Lower leg skin (tissue), 3 donors: ENCODE results near the gene PLEK2.

Experiments
- POLR2A ChIP-seq, 2 donors: fragments of 450-650 bp; IDR thresholded peaks; one replicate each; pipeline ENCODE4 v1.6.1; 2016 to 2017; ENCODE audit warnings: antibody characterized with exemption in 2 of 2, mild to moderate bottlenecking in 1 of 2, moderate library complexity in 1 of 2
- TF ChIP-seq, protein P1 (sequence below), 3 donors: fragments of 450-650 bp; IDR thresholded peaks; one replicate each; pipeline ENCODE4 v1.5.1; 2016; ENCODE audit warnings: antibody characterized with exemption in 3 of 3, mild to moderate bottlenecking in 3 of 3, moderate library complexity in 2 of 3

DNA sequence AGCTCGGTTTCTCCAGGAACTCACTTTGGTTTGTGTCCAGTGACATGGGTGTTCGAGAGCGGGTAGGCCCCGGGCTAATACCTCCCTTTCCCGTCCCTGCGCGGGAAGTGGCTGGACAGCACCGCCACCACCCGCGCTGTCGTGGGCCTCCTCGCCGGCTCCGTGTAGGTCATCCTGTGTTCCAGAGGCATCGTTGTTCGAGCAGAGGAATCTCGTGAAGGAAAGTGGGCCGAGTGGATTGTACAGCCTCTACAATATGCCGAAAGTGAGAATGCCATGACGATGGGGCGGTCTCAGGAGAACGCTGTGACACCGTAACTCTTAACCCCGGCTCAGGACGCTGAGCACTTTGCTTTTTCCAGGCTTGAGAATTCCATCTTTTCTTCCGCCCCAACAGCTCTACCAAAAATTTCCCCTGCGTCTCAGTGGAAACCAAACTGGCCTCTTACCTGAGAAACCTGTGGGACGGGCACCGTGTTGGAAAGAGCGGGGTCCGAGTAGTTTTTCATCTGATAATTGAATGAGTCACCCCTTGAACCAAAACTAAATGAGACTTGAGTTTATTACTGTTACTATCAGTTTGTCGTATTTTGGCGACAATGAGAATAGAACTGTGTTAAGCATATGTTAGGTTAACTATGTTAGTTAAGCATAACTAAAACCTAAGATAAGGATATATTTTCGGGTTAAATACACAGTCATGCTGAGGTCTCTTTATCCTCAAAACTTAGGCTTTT lies 51.3 kb downstream of the PLEK2 start:
- TF ChIP-seq, protein P1, sequence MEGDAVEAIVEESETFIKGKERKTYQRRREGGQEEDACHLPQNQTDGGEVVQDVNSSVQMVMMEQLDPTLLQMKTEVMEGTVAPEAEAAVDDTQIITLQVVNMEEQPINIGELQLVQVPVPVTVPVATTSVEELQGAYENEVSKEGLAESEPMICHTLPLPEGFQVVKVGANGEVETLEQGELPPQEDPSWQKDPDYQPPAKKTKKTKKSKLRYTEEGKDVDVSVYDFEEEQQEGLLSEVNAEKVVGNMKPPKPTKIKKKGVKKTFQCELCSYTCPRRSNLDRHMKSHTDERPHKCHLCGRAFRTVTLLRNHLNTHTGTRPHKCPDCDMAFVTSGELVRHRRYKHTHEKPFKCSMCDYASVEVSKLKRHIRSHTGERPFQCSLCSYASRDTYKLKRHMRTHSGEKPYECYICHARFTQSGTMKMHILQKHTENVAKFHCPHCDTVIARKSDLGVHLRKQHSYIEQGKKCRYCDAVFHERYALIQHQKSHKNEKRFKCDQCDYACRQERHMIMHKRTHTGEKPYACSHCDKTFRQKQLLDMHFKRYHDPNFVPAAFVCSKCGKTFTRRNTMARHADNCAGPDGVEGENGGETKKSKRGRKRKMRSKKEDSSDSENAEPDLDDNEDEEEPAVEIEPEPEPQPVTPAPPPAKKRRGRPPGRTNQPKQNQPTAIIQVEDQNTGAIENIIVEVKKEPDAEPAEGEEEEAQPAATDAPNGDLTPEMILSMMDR (IDR thresholded peaks at IDR 0.05) = no peak
- no peak for TF ChIP-seq POLR2A (IDR thresholded peaks at IDR 0.05)
